GM21515 (cell line): ENCODE measurements around the gene MIA2.
"Not testable (repeated sequence)": the region's sequence is repeated elsewhere in the genome, so short reads cannot be mapped to it uniquely, and the experiment has no call there.

Experiments used
- ATAC-seq: cut with Tn5 transposase; IDR thresholded peaks from one replicate; pipeline ENCODE4 v1.9.1; 2021; ENCODE audit not compliant: unreplicated experiment

The MIA2 gene, protein sequence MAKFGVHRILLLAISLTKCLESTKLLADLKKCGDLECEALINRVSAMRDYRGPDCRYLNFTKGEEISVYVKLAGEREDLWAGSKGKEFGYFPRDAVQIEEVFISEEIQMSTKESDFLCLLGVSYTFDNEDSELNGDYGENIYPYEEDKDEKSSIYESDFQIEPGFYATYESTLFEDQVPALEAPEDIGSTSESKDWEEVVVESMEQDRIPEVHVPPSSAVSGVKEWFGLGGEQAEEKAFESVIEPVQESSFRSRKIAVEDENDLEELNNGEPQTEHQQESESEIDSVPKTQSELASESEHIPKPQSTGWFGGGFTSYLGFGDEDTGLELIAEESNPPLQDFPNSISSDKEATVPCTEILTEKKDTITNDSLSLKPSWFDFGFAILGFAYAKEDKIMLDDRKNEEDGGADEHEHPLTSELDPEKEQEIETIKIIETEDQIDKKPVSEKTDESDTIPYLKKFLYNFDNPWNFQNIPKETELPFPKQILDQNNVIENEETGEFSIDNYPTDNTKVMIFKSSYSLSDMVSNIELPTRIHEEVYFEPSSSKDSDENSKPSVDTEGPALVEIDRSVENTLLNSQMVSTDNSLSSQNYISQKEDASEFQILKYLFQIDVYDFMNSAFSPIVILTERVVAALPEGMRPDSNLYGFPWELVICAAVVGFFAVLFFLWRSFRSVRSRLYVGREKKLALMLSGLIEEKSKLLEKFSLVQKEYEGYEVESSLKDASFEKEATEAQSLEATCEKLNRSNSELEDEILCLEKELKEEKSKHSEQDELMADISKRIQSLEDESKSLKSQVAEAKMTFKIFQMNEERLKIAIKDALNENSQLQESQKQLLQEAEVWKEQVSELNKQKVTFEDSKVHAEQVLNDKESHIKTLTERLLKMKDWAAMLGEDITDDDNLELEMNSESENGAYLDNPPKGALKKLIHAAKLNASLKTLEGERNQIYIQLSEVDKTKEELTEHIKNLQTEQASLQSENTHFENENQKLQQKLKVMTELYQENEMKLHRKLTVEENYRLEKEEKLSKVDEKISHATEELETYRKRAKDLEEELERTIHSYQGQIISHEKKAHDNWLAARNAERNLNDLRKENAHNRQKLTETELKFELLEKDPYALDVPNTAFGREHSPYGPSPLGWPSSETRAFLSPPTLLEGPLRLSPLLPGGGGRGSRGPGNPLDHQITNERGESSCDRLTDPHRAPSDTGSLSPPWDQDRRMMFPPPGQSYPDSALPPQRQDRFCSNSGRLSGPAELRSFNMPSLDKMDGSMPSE (N-terminal part only)

GRCh38 chr14:39233680-39234326, at the start of gene MIA2:
Gene MIA2, plus strand, starts transcription at chr14:39233915. Its CDS starts 200 bp downstream, at chr14:39234115.
- no peak for ATAC-seq

DNA sequence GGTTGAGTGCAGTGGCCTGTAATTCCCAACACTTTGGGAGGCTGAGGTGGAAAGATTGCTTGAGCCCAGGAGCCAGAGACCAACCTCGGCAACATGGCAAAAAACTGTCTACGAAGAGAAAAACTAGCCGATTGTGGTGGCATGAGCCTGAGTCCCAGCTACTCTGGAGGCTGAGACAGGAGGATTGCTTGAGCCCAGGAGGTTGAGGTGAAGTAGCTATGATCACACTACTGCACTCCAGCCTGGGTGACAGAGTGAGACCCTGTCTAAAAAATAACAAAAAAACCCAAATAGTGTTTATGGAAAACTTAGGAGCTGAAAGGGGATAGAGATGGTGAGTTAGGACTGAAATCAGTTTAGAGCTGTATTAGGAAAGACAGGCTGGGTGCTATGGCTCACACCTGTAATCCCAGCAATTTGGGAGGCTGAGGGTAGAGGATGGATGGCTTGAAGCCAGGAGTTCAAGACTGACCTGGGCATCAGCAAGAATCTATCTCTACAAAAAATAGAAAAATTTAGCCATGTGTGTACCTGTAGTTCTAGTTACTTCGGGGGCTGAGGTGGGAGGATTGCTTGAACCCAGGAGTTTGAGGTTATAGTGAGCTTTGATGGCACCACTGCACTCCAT, 49.0 kb upstream of the MIA2 start:
- ATAC-seq, result no peak

DNA sequence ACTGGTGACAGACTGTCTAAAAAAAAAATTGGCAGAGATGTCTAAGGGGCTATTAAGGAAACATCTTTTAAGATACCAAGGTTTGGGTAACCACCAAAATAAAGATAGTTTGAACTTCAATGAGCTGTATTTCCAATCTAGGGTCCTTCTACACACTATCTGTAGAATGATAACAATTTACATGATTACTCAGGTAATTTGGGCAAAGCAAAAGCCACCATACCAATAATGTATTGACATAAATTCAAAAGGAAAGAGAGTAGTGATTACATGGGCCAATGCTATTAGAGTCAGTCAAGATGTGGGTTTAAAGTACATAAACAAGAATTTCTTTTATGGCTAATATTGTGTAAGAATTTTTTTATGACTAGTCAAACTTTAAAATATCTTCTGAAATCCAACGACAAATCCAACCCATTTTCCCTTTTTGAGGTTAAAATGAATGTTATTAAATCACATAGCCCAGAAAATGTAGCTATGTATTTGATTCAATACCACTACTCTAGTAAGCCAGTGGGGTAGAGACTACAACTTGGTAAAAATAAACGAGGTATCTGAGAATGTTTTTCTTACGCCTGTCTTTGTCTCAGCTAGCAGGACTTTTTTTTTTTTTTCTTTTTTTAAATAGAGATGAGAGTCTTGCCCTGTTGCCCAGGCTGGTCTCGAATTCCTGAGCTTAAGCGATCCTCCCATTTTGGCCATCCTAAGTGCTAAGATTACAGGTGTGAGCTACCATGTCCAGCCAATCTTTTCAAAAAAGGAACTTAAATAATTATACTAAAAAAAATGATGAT, 48.3 kb upstream of the MIA2 start:
- ATAC-seq, result no peak

DNA sequence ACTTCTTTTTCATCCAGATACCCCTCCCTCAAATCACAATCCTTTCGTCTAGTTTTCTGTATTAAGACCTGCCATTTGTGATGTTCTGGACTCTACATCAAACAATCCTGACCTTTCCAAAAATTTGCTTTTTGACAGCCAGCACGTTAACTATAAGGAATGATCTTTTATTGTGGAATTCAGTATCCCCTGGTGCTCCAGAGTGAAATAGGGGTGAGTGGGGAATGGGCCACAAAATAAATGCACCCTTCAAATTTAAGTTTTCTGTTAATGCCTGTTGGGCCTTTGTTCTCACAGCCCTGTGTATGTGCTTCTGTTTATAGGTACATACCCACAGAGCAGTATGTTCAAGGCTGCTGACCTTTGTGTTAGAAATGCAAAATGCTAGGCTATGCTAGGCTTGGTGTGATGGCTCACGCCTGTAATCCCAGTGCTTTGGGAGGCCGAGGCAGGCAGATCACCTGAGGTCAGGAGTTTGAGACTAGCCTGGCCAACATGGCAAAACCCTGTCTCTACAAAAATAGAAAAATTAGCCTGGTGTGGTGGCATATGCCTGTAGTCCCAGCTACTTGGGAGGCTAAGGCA, 46.7 kb upstream of the MIA2 start:
- no peak for ATAC-seq

DNA sequence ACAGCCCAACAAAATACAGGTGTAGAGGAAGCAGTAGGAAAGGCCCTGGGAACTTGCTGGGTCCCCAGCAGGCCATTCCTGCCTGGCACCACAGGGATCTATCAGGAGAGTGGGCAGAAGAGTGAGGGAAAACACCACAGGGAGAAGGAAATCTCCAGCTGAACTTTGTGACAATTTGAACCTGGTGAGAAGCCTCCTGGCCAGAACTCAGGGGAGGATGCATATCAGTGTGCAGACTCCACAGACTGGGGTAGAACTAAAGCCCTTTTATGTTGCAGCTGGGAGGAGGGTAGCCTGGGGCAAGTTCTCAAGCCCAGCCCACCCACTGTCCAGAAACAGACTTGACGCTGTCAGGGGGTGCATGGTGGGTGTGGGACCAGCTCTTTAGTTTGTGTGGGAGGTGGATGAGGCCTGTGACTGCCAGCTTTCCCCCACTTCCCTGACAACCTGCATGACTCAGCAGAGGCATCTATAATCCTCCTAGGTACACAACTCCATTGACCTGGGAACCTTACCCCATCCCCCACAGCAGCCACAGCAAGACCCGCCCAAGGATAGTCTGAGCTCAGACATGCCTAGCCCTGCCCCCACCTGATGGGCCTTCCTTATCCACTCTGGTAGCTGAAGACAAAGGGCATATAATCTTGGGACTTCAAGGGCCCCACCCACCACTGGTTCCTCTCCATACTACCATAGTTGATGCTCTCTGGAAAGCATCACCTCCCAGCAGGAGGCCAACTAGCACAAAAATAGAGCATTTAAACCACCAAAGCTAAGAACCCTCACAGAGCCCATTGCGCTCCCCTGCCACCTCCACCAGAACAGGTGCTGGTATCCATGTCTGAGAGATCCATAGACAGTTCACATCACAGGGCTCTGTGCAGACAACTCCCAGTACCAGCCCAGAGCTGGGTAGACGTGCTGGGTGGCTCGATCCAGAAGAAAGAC, 29.8 kb upstream of the MIA2 start:
- ATAC-seq, result no peak

- not testable (repeated sequence) for ATAC-seq
Measured at GRCh38 chr14:39207430-39207829, 26.3 kb upstream of the MIA2 start.

GRCh38 chr14:39211109-39211741, 22.5 kb upstream of the MIA2 start:
- ATAC-seq, result no peak

GRCh38 chr14:39212034-39212433, 21.7 kb upstream of the MIA2 start:
- ATAC-seq, result no peak

GRCh38 chr14:39212693-39213092, 21.0 kb upstream of the MIA2 start:
- no peak for ATAC-seq

DNA sequence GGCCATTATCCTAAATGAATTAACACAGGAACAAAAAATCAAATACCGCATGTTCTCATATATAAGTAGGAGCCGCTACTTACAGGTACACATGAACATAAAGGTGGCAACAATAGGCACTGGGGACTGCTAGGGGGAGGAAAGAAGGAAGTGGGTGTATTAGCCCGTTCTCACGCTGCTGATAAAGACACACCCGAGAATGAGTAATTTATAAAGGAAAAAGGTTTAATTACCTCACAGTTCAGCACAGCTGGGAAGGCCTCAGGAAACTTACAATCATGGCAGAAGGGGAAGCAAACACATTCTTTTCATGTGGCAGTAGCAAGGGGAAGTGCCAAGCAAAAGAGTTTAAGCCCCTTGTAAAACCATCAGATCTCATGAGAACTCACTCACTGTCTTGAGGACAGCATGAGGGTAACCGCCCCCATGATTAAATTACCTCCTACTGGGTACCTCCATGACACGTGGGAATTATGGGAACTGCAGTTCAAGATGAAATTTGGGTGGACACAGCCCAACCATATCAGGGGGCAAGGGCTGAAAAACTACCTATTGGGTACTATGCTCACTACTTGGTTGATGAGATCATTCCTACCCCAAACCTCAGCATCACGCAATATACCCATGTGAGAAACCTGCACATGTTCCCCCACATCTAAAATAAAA, 16.4 kb upstream of the MIA2 start:
- ATAC-seq, result no peak

GRCh38 chr14:39218171-39218769, 15.4 kb upstream of the MIA2 start:
- ATAC-seq, result no peak

GRCh38 chr14:39219075-39219499, 14.6 kb upstream of the MIA2 start:
- no peak for ATAC-seq

- ATAC-seq, result not testable (repeated sequence)
Measured at GRCh38 chr14:39220473-39220872, 13.2 kb upstream of the MIA2 start.

- no peak for ATAC-seq
Measured at GRCh38 chr14:39228044-39228443, 5.7 kb upstream of the MIA2 start.

- ATAC-seq, result no peak
Measured at GRCh38 chr14:39228509-39229221, 5.0 kb upstream of the MIA2 start.

GRCh38 chr14:39229222-39229543, 4.5 kb upstream of the MIA2 start:
- ATAC-seq, result no peak
